ENCODE data around the gene SCN8A.

Gene SCN8A

DNA sequence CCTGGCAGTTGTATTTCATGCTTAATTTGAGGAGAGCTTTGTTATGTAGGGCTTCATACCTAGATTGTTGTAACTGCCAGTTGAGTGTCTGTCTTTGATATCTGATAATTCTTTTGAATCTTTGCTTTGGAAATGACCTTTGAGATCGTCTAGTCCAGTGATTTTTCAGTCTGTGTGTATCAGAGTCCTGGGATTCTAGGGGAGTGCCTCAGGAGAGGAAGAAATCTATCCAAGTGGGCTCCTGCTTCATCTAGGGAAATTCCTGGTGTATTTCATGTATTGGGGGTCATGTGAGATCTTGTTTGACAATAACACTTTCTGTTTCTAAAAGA lies 158.9 kb downstream of the SCN8A start:
- H3K9me3 ChIP-seq (ENCODE audit: control insufficient read depth, low read length) = no peaks in the 10 kb centered on the region
- H3K36me3 ChIP-seq (ENCODE audit: control insufficient read depth, insufficient read depth, low read length) = no peaks in the 10 kb centered on the region
- DNase-seq = no peak
- H3K4me3 ChIP-seq (ENCODE audit: insufficient read depth, low read depth, low read length, poor library complexity, severe bottlenecking) = no peak overlapping the region
- H3K27me3 ChIP-seq (replicated peaks; ENCODE audit: control insufficient read depth, insufficient read depth, low read length, poor library complexity, severe bottlenecking) = no peaks in the 10 kb centered on the region
- no peaks in the 10 kb centered on the region for H3K4me1 ChIP-seq (ENCODE audit: control insufficient read depth, insufficient read depth, low read length, poor library complexity, severe bottlenecking)
- H3K27ac ChIP-seq (ENCODE audit: insufficient read depth, low read length, poor library complexity, severe bottlenecking) = no peak overlapping the region

DNA sequence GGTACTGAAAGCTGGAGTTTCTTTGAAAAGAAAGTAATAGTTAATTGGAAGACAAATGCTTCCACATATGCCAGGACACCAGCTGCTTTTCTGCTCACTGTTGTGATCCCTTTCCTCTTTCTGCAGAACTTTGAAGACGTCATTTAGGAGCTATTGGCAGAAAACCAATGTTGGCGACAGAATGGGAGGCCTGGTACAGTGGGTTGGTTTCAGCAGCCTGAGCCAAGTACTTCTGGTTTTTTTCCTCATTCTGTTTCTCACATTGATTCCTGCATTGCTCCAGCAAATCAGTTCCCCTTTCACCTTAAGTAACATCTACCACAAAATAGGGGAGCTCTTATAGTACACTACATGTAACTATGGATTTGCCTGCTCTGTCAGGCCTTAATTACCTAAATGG lies 160.6 kb downstream of the SCN8A start:
- H3K27me3 ChIP-seq (replicated peaks; ENCODE audit: control insufficient read depth, insufficient read depth, low read length, poor library complexity, severe bottlenecking) = no peaks in the 10 kb centered on the region
- H3K4me1 ChIP-seq (ENCODE audit: control insufficient read depth, insufficient read depth, low read length, poor library complexity, severe bottlenecking) = no peaks in the 10 kb centered on the region
- H3K27ac ChIP-seq (ENCODE audit: insufficient read depth, low read length, poor library complexity, severe bottlenecking) = no peak overlapping the region
- no peak for DNase-seq
- no peaks in the 10 kb centered on the region for H3K36me3 ChIP-seq (ENCODE audit: control insufficient read depth, insufficient read depth, low read length)
- no peak overlapping the region for H3K4me3 ChIP-seq (ENCODE audit: insufficient read depth, low read depth, low read length, poor library complexity, severe bottlenecking)
- no peaks in the 10 kb centered on the region for H3K9me3 ChIP-seq (ENCODE audit: control insufficient read depth, low read length)

DNA sequence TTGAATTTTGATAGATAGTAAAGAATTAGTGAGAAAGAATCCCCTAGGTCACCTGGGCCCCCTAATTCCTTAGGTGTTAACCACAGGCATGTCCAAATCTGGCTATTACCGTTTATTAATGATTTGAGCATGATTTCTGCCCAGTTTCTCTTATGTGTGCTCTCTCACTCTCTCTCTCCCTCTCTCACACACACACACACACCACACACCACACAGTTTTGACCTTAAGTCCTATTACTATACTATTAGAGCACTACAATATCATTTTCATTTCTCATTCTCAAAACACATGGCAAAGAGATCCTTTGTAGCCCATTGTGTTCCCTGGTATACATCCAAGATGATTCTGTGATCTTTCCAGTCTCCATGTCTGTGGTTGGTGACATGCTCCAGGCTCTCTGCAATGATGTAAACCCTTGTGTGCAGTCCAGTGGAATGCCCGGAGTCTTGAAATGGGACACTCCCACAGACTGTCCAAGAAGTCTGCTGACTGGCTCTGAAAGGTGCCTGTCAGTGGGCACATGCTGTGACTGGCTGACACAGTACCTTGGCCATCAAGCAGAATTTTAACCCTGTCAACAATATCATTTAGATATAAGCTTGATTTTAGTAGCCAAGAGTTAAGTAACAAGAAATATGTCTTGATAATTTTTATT lies 161.3 kb downstream of the SCN8A start:
- no peak overlapping the region for H3K27ac ChIP-seq (ENCODE audit: insufficient read depth, low read length, poor library complexity, severe bottlenecking)
- H3K9me3 ChIP-seq (ENCODE audit: control insufficient read depth, low read length) = no peaks in the 10 kb centered on the region
- no peaks in the 10 kb centered on the region for H3K4me1 ChIP-seq (ENCODE audit: control insufficient read depth, insufficient read depth, low read length, poor library complexity, severe bottlenecking)
- H3K27me3 ChIP-seq (replicated peaks; ENCODE audit: control insufficient read depth, insufficient read depth, low read length, poor library complexity, severe bottlenecking) = no peaks in the 10 kb centered on the region
- H3K4me3 ChIP-seq (ENCODE audit: insufficient read depth, low read depth, low read length, poor library complexity, severe bottlenecking) = no peak overlapping the region
- DNase-seq = no peak
- no peaks in the 10 kb centered on the region for H3K36me3 ChIP-seq (ENCODE audit: control insufficient read depth, insufficient read depth, low read length)

DNA sequence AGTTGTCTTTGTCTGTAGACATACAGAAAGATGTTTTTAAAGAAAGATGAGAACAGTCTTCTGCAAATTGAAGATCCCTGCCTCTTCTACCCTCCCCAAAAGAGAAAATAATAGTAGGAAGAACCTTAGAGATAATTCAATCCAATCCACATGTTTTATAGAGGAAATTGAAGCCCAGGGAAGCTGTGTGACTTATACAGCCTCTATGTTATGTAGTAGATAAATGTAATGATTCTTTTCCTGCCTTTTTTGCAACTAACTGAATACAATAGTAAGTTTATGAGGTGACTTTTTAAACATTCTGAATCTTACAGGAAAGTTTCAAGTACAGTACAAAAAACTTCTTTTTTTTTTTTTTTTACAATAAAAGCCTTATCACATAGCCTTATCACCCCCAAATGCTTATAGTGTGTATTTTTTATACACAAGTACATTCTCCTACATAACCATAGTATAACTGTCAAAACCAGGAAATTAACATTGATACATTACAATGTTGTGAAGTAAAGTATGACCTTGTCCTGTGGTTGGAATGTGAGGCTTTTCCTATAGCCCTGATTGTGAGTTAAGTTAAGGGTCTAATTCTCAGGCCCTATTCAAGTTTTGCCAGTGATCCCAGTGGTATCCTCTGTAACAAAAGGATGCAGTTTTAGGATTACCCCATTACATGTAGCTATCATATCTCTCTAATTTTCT lies 163.1 kb downstream of the SCN8A start:
- H3K4me1 ChIP-seq (ENCODE audit: control insufficient read depth, insufficient read depth, low read length, poor library complexity, severe bottlenecking) = no peaks in the 10 kb centered on the region
- H3K27ac ChIP-seq (ENCODE audit: insufficient read depth, low read length, poor library complexity, severe bottlenecking) = no peak overlapping the region
- H3K9me3 ChIP-seq (ENCODE audit: control insufficient read depth, low read length) = no peaks in the 10 kb centered on the region
- no peak overlapping the region for H3K4me3 ChIP-seq (ENCODE audit: insufficient read depth, low read depth, low read length, poor library complexity, severe bottlenecking)
- DNase-seq = no peak
- H3K36me3 ChIP-seq (ENCODE audit: control insufficient read depth, insufficient read depth, low read length) = no peaks in the 10 kb centered on the region
- no peaks in the 10 kb centered on the region for H3K27me3 ChIP-seq (replicated peaks; ENCODE audit: control insufficient read depth, insufficient read depth, low read length, poor library complexity, severe bottlenecking)

DNA sequence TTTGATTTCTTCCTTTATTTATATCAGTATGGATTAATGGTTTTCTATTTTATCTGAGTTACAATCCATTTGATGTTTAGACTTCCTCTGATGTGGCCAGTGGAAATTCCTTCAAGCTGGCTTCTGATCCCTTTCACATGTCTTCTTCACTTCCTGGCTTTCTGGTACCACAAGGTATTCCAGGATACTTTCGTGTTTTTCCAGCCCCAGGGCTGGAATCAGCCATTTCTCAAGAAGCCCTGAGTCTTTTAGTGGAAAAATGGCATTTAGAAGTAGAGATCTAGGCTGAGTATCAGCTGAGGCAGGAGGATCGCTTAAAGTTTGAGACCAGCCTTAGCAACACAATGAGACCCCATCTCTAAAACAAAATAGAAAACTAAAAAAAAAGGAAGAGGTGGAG lies 164.2 kb downstream of the SCN8A start:
- no peak for DNase-seq
- Histone ChIP-seq H3K9me3 (ENCODE audit: control insufficient read depth, low read length) (no peaks in the 10 kb centered on the region), H3K4me1 (ENCODE audit: control insufficient read depth, insufficient read depth, low read length, poor library complexity, severe bottlenecking) (no peaks in the 10 kb centered on the region), H3K27me3 (replicated peaks; ENCODE audit: control insufficient read depth, insufficient read depth, low read length, poor library complexity, severe bottlenecking) (no peaks in the 10 kb centered on the region), H3K27ac (ENCODE audit: insufficient read depth, low read length, poor library complexity, severe bottlenecking) (no peak overlapping the region), H3K36me3 (ENCODE audit: control insufficient read depth, insufficient read depth, low read length) (no peaks in the 10 kb centered on the region), H3K4me3 (ENCODE audit: insufficient read depth, low read depth, low read length, poor library complexity, severe bottlenecking) (no peak overlapping the region)

DNA sequence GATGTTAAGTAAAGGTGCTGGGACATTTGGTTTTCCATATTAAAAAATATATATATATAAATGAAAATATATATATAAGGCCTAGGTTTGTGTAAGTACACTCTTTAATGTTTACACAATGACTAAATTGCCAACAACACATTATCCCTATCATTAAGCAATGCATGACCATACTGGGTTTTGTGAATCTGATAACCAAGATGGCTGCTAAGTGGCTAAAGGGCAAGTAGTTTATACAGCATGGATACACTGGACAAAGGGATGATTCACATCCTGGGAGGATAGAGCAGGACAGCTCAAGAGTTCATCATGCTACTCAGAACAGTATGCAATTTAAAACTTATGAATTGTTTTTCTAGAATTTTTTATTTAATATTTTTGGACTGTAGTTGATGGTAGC lies 168.1 kb downstream of the SCN8A start:
- Histone ChIP-seq H3K4me1 (ENCODE audit: control insufficient read depth, insufficient read depth, low read length, poor library complexity, severe bottlenecking) (no peaks in the 10 kb centered on the region), H3K27ac (ENCODE audit: insufficient read depth, low read length, poor library complexity, severe bottlenecking) (no peak overlapping the region), H3K36me3 (ENCODE audit: control insufficient read depth, insufficient read depth, low read length) (no peaks in the 10 kb centered on the region), H3K9me3 (ENCODE audit: control insufficient read depth, low read length) (no peaks in the 10 kb centered on the region), H3K27me3 (replicated peaks; ENCODE audit: control insufficient read depth, insufficient read depth, low read length, poor library complexity, severe bottlenecking) (no peaks in the 10 kb centered on the region), H3K4me3 (ENCODE audit: insufficient read depth, low read depth, low read length, poor library complexity, severe bottlenecking) (no peak overlapping the region)
- no peak for DNase-seq

DNA sequence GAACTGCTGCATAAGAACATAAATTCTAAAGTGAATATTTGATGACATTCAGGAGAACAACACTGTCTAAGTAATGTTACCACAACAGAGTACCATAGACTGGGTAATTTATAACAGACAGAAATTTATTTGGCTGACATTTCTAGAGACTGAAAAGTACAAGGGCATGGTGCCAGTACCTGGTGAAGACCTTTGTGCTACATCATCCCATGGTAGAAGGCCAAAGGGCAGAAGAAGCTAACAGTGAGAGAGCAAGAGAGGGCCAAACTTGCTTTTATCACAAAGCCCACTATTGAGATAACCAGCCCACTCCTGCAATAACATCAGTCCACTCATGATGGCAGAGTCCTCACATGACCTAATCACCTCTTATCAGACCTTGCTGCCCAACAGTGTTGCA lies 168.7 kb downstream of the SCN8A start:
- no peak for DNase-seq
- Histone ChIP-seq H3K27me3 (replicated peaks; ENCODE audit: control insufficient read depth, insufficient read depth, low read length, poor library complexity, severe bottlenecking) (no peaks in the 10 kb centered on the region), H3K4me3 (ENCODE audit: insufficient read depth, low read depth, low read length, poor library complexity, severe bottlenecking) (no peak overlapping the region), H3K9me3 (ENCODE audit: control insufficient read depth, low read length) (no peaks in the 10 kb centered on the region), H3K4me1 (ENCODE audit: control insufficient read depth, insufficient read depth, low read length, poor library complexity, severe bottlenecking) (no peaks in the 10 kb centered on the region), H3K36me3 (ENCODE audit: control insufficient read depth, insufficient read depth, low read length) (no peaks in the 10 kb centered on the region), H3K27ac (ENCODE audit: insufficient read depth, low read length, poor library complexity, severe bottlenecking) (no peak overlapping the region)

DNA sequence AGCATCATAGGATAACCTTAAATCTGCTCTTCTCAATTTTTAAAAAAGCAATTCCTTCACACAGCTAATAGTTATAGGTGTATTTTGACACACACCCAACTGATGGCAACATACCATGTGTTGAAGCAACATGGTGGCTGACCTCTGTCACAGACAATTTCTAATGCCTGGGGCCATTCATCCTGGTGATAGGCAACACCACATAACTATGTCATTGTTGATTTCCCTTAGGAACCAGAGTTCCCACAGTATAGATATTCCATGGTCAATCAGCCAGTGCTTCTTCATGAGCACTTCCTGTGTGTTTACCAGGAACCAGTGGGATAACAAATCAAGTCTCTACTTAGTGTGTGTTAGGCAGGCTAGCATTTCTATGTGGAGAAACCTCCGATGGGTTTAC lies 169.2 kb downstream of the SCN8A start:
- Histone ChIP-seq H3K4me1 (ENCODE audit: control insufficient read depth, insufficient read depth, low read length, poor library complexity, severe bottlenecking) (no peaks in the 10 kb centered on the region), H3K4me3 (ENCODE audit: insufficient read depth, low read depth, low read length, poor library complexity, severe bottlenecking) (no peak overlapping the region), H3K9me3 (ENCODE audit: control insufficient read depth, low read length) (no peaks in the 10 kb centered on the region), H3K27me3 (replicated peaks; ENCODE audit: control insufficient read depth, insufficient read depth, low read length, poor library complexity, severe bottlenecking) (no peaks in the 10 kb centered on the region), H3K36me3 (ENCODE audit: control insufficient read depth, insufficient read depth, low read length) (no peaks in the 10 kb centered on the region), H3K27ac (ENCODE audit: insufficient read depth, low read length, poor library complexity, severe bottlenecking) (no peak overlapping the region)
- no peak for DNase-seq

DNA sequence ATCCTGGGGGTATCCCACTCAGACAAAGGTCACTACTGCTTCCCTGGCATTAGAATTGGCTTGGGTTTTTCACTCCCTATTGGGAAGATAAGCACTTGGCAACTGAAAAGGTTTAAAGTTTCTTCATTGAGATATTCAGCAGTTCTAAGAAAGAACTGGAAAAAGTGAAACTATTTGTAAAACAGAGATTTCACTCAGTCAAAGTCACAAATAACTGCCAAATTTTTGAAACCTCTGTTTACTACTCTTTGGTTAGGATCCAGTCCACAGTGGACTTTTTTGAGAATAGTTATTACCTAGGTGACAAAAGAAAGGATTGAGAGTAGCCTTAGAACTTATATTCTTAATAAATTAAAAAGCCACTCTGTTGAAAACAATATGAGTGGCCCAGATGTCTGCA lies 172.7 kb downstream of the SCN8A start:
- Histone ChIP-seq H3K27ac (ENCODE audit: insufficient read depth, low read length, poor library complexity, severe bottlenecking) (no peak overlapping the region), H3K4me1 (ENCODE audit: control insufficient read depth, insufficient read depth, low read length, poor library complexity, severe bottlenecking) (no peaks in the 10 kb centered on the region), H3K27me3 (replicated peaks; ENCODE audit: control insufficient read depth, insufficient read depth, low read length, poor library complexity, severe bottlenecking) (no peaks in the 10 kb centered on the region), H3K36me3 (ENCODE audit: control insufficient read depth, insufficient read depth, low read length) (no peaks in the 10 kb centered on the region), H3K4me3 (ENCODE audit: insufficient read depth, low read depth, low read length, poor library complexity, severe bottlenecking) (no peak overlapping the region), H3K9me3 (ENCODE audit: control insufficient read depth, low read length) (no peaks in the 10 kb centered on the region)
- DNase-seq = no peak

DNA sequence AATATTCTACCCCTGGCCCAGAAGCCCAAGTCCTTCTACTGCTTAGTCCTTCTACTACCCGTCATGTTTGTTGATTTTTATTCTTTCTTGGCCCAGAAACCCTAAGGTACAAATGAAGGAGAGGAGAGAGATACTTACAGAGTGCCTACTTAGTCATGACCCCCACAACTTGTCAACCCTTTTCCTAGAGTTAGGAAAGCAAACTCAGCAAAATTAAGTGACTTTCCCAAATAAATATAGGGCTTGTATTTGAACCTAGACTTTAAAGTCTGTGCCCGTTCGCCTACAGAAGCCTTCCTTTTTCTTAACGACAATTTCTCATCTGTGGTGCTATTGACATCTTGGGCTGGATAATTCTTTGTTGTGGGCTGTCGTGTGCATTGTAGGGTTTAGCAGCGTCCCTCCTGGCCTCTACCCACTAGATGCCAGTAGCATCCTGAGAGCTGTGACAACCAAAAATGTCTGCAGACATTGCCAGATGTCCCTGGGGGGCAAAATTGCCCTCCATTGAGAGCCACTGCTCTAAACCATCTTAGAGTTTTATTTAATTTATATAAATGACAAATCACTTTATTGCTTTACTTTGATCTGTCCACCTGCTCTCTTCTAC lies 175.1 kb downstream of the SCN8A start:
- Histone ChIP-seq H3K36me3 (ENCODE audit: control insufficient read depth, insufficient read depth, low read length) (no peaks in the 10 kb centered on the region), H3K4me1 (ENCODE audit: control insufficient read depth, insufficient read depth, low read length, poor library complexity, severe bottlenecking) (no peaks in the 10 kb centered on the region), H3K4me3 (ENCODE audit: insufficient read depth, low read depth, low read length, poor library complexity, severe bottlenecking) (no peak overlapping the region), H3K9me3 (ENCODE audit: control insufficient read depth, low read length) (no peaks in the 10 kb centered on the region), H3K27me3 (replicated peaks; ENCODE audit: control insufficient read depth, insufficient read depth, low read length, poor library complexity, severe bottlenecking) (no peaks in the 10 kb centered on the region), H3K27ac (ENCODE audit: insufficient read depth, low read length, poor library complexity, severe bottlenecking) (no peak overlapping the region)
- no peak for DNase-seq
